Dermis microvascular lymphatic vessel endothelial cell (primary cell): ENCODE measurements around the gene GCLM. TPM values are rescaled to one million over a fixed set of nuclear protein-coding genes. Genes with fewer than 3 reads are reported as not detected.
"Not testable (repeated sequence)": the region's sequence is repeated elsewhere in the genome, so short reads cannot be mapped to it uniquely, and the experiment has no call there.

Source experiments
- DNase-seq, 2 donors: peaks; one replicate each; pipeline versions ENCODE4 v3.0.0 to v3.0.0-alpha.2; 2010; ENCODE audit warnings: low read depth in 2 of 2
- total RNA-seq: library from RNA; depleted of rRNA; stranded (reverse); fragments of >200 nt; gene quantifications from 2 replicates; pipeline ENCODE4 v1.2.1, GENCODE V29; 2014

The GCLM gene, protein sequence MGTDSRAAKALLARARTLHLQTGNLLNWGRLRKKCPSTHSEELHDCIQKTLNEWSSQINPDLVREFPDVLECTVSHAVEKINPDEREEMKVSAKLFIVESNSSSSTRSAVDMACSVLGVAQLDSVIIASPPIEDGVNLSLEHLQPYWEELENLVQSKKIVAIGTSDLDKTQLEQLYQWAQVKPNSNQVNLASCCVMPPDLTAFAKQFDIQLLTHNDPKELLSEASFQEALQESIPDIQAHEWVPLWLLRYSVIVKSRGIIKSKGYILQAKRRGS
- 10.2 and 14.8 TPM in 2 replicates for total RNA-seq

DNA sequence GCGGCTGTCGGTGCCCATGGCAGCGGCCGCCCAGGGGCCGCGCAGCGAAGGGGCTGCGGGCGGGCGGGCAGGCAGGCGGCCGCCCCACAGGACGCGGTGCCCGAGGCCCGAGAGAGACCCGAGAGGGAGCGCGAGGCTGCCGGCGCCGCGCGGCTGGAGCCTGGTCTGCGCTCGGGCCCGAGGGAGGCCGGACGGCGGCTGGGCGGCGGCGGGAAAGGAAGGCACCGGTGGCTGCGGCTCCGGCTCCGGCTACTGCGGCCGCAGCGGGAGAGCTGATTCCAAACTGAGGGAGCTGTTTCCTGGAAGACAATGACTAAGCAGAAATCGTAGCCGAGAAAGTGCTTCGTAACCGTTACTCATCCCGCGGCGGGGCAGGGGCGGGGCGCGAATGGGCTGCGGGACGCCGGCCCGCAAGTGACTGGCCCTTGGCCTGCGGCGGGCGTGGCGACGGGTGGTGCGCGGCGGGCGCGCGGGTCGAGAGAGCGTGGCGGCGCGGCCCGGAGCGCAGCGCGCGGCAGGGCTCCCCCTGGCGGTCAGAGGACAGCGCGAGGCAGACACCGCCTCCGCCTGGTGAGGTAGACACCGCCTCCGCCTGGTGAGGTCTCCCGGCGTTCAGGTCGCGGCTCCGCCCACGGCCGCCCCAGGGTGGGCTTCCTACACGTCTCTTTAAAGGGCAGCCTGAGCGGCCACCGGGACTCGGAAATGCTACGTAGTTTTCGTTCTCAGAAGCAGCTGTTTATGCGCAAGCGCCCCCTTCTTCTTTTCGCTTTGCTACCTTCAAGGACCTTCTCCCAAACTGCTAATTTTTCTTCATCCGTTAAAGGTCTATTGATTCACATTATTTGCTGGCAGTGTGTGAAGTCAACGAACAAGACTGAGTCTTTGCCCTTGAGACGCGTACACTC, at the start of gene GCLM:
Gene GCLM (minus strand): TSS at position 285 of the 905 bp plus-strand sequence. CDS start 267 bp downstream, at position 18.
- peak; percentile 76 to 94 for DNase-seq

DNA sequence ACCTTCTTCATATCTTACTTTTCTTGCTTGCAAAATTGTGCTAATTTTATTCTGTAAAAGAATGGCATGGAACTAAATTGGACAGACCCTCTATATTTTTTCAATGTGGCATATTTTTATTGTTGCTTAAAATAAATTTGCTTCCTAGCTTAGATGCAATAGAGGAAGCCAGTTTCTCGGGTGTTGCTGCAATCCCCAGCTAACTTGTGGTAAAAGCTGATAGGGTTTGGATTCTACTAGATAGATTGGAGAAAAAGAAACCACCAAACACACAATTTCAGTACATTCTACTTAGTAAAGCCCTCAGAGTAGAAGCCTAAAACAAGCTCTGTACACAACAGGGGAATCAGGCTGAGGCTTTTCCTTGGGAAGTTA, 49.5 kb upstream of the GCLM start:
- no peak for DNase-seq

DNA sequence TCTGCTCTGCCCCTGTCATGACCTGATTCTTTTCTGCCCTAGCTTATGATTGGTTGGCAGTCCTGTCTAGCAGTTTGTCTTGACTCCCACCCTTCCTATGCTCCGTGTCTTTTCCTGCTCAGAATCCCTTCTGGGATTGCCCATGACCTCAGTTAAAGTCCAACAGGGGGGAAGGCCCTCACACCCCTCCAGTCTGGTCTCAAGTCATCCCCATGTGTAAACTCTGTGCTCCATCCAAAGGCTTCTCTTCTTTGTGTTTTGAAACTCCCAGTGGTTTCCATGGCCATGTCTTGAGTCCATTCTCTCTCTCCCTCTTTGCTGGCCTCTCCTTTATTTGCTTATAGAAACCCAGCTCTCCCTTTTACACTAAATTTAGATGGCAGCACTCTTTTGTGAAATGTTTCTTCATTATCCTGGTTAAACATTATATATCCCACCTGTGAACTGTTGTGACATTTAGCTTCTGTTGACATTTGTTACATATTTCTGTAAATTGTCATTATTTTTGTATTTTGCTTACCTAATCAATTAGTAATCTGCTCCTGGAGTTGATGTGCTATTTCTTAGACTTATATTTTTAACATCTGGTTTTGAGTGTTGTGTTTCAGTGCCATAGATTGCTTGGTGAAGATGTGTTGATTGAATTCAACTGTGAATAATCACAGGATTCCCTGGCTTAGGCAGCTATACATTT, 48.9 kb upstream of the GCLM start:
- DNase-seq, result no peak

DNA sequence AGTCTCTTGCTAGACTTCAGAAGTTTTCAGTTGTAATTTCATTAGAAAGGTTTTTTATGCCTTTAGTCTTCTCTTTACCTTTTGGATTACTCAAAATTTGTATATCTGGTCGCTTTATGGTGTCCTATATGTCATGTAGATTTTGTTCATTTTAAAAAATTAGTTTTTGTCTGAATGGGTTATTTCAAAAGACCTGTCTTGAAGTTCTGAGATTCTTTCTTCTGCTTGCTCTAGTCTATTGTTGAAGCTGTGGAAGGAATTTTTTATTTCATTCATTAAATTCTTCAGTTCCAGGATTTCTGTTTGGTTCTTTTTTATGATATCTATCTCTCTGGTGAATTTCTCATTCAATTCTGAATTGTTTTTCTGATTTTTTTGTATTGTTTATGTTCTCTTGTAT, 46.5 kb upstream of the GCLM start:
- no peak for DNase-seq

DNA sequence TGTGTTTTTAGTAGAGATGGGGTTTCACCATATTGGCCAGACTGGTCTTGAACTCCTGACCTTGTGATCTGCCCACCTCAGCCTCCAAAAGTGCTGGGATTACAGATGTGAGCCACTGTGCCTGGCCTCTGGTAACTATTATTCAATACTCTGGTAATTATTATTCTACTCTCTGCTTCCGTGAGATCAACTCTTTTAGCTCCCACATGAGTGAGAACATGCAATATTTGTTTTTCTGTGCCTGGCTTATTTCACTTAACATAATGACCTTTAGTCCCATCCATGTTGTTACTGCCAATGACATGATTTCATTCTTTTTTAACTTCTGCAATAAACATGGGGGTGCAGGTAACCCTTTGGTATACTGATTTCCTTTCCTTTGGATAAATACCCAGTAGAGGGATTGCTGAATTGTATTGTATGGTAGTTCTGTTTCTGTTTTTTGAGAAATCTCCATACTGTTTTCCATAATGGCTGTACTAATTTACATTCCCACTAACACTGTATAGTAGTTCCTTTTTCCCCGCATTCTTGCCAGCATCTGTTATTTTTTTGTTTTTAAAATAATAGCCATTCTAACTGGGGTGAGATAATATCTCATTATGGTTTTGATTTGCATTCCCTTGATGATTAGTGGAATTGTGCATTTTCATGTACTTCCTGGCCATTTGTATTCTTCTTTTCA, 37.9 kb upstream of the GCLM start:
- not testable (repeated sequence) for DNase-seq

DNA sequence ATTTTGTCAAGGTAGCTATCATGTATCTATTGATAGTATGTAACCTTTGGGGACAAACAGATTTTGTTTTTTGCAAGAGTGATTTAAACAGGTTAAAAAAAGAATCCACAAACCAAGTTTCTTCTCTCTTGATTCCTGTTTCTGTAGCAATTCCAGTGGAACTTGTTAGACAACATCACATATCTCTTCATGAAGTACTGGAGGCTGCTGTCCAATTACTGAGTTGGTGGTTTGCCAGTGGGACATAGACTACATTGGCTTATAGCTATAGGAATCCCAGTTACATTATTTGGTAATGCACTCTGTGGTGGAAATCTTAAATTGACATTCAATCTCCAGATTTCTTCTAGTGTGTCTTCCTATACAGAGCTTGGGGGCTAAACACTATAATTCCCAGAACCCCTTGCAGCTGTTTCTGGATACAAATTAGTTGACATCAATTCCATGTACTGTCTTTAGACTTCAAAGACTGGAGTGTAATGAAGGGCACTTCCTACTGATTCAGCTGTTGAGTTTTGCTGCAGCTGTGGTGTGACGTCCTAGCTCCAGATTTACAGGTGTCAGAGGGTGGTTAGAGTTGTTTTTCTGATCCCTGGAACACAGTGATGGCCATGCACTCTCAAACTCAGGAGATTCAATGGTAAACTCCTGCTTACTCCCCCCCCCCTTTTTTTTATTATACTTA, 29.4 kb upstream of the GCLM start:
- DNase-seq, result no peak

DNA sequence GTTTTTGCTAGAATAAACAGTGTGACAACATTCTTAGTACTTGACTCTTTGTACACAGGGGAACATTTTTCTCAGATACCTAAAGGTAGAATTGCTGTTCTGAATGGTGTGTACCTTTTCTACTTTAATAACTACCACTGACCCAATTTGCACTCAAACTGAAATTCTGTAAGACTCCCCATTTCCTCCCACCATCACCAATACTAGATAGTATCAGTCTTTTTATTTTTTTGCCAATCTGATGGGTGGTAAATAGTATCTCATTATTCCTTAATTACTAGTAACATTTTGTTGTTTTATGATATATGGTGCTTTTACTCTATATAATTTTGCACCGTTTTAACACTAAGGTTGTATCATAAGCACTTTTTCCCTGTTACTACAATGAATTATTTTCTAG, 28.8 kb upstream of the GCLM start:
- DNase-seq, result no peak

DNA sequence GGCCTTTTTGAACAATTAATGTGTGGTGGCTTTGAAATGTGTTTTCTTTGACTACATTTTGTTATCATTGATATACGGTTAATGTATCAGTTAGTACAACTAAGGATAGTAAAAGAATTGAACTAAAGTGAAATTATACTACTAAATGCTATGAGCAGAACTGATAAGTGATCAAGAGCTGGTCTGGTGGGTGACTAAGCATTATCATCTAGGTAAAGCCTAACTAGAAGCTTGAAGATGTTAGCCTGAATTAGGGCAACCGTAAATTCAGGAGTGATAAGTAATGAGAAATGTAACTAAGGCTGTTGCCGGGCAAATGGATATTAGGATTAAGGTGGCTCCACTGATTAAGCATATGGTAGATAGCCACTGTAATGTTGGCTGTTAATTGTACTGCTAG, 16.0 kb upstream of the GCLM start:
- DNase-seq, result no peak

DNA sequence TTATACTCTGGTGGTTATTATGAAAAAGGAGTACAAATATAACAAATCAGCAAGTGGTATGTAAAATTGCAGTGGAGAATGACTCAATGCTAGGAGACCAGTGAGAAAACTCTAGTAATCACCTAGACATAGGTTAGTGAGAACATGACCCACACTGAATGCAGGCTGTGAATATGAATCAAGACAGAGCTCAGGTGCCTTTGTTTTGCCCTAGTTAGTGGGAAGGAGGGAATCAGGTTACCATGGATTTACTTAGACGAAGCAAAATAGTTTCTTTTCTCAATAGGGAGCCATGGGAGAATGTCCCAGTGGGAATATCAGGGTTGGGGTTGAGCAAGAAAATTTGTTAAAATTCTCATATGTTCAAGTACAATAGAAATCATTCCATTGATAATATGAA, 10.6 kb upstream of the GCLM start:
- DNase-seq, result no peak

DNA sequence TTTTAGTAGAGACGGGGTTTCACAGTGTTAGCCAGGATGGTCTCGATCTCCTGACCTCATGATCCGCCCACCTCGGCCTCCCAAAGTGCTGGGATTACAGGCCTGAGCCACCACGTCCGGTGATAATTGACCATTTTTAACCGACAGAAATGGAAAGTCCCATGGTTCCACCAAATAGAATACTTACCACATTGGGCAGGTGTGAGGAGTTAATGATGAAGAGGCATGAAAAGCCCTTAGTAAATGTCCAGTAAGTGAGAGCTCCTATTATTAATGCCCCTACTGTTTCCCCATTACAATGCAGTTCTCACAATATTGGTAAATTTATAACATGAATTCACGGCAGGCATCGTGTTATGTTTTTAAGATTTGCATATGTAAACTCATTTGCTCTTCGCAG, 8.1 kb upstream of the GCLM start:
- no peak for DNase-seq

DNA sequence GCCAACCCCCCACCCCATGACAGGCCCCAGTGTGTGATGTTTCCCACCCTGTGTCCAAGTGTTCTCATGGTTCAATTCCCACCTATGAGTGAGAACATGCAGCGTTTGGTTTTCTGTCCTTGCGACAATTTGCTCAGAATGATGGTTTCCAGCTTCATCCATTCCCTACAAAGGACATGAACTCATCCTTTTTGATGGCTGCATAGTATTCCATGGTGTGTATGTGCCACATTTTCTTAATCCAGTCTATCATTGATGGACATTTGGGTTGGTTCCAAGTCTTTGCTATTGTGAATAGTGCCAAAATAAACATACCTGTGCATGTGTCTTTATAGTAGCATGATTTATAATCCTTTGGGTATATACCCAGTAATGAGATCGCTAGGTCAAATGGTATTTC, 1.6 kb upstream of the GCLM start:
- DNase-seq, result not testable (repeated sequence)

DNA sequence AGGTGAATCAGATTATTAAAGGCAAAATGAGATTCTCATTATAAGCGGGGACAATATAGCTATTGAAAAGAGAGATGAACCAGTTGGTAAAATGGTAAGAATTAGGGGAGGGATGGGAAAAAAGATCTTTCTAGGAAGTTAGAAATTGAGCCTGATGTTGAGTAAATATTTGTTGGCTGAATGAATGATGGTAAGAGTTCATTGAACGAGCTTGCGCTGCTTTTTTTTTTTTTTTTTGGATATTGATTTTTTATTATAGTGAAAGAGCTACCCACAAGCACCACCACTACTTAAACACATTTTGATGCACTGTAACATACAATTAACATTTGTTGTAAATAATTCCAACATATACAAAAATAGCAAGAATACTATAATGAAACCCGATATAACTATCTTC, 1.1 kb upstream of the GCLM start:
- no peak for DNase-seq

DNA sequence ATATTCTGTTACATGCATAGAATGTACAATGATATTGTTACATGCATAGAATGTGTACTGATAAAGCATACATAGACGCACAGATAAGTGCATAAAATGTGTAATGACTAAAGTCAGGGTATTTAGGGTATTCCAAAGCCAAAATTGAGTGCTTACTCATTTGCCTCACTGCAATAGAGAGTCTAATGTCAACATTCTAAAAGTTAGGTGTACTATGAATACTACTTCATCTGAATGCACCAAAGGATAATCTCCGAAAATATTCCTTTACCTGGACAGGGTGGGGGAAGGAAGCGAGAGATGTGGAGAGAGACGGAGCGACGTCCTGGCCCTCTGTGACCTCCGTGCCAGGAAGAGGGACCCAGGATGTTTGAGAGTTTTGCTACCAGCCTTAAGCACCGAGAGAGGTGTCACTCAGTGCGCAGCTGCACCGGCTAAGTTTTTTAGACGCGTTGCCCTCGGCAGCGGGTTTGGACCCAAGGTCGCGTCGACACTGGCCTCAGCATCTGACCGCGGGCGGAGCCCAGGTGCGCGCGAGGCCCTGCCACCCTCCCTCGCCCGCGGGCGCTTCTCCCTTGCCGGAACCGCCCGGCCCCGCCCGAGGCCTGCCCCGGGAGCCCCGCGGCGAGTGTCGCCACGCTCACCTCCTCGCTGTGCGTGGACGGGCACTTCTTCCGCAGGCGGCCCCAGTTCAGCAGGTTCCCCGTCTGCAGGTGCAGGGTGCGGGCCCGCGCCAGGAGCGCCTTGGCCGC, 660 bp downstream of the GCLM start:
- peak in 1 of 2 donors; percentile 12 for DNase-seq

DNA sequence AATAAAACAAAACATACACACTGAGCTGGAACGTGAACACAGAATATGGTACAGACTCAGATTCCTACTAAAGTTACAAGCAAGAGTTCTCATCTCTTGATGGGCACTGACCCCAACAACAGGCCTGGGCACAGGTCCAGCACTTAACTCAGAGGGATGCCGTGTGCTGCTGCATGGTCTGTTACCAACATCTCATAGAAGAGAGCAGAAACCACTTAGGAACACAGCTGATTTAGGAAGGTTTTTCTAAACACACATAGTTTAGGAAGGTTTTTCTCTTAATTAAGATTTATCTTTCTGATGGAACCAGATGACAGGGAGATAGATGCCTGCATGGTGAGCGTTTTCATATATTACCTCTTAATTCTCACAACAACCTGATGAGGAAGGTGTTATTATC, 1.5 kb downstream of the GCLM start:
- peak in 1 of 2 donors; percentile 56 for DNase-seq

DNA sequence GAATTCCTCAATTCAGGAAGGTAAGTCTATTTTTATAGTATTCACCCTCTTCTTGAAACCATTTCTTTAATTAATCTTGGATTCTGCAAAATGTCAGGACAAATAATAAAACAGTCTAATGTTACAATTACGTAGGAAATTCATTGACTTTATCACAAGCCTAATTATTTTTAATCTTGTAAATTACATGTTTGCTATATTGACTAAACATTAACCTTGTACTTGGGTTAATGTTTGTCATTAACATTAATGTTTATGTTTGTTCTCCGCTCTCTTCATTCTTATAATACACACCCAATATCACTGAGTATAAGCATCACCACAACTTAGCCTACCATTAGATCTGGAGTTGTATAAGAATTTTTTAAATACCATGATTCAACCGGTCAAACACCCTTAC, 2.8 kb downstream of the GCLM start:
- DNase-seq, result no peak

DNA sequence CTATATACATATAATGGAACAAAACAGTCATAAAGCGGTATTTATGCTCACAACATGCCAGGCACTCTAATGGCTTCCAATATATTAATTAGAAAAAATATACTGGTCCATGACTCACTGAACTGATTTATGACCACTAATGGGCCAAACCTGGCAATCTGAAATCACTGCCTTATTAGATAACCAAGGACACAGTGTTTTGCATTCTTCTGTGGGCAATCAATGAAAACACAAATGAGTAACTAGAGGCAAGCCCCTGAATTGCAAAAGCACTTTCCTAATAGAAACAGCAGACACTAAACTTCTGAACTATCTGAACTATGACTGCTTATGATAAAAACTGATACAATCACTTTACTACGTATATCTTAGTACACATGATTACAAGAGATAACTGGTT, 3.5 kb downstream of the GCLM start:
- DNase-seq, result peak in 1 of 2 donors; percentile 32

DNA sequence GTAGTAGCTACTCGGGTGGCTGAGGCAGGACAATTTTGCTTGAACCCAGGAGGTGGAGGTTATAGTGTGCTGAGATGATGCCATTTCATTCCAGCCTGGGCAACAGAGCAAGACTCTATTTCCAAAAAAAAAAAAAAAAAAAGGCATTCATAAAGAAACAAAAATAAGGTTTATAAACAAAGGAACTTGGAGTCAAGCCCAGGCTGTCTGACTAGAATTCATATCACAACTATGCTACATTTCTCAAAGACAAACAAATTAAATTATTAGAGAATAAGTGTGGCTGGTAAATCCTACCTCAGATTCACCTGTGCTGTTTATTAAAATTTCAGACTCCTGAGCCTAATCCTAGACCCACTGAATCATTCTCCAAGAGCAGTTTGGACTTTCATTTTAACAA, 4.2 kb downstream of the GCLM start:
- peak in 1 of 2 donors; percentile 34 for DNase-seq

DNA sequence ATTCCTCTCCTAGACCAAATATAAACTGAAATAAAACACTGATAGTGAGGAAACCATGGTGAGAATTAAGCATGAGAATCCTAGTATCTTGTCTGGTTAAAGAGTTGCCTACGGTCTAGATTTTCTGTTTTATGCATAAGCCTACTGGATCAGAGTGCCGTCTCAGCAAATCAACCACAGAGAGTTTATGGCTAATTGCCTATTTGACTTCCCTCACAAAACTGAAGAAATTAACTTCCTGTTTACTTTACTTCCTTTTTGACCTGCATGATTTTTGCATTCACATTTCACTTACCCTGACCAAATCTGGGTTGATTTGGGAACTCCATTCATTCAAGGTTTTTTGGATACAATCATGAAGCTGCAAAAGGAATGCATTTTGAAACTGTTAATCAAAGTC, 5.0 kb downstream of the GCLM start:
- no peak for DNase-seq

DNA sequence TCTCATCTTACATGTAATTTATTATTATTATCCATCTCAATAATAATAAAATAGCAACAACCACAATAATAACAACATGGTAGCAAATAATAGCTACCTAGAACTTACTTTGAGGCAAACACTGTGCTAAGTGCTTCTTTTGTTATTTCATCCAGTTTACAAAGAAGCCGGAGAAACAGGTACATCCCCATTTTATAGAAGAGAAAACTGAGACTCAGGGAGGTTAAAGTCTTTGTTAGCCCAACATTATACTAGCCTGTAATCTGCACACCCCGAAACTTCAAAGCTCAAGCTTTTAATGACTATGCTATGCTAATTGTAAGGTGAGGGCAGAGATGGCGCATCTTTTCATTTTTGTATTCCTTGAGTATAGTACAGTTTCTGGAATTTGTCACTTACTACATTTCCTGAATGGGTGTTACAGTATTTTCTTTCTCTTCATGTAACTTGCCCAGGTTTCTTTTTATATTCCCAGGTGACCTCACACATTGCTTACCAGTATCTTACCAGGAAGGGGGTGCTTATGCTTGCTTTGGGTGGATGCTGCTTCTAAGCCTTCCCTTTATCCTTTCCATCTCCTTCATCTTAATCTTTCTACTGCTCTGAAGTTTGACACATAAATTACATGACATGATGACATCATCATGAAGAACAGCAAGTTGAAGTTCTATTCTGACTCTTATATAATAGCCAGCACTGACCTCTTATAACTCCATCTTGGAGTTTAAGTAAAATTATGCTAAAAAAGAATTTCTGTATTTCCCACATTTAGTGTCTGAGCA, 8.3 kb downstream of the GCLM start:
- DNase-seq, result no peak
